Measurements from ENCODE around the gene BCAS4.
A peak's percentile ranks its signal among the peaks of the same experiment; 100 is the strongest.
"Not testable (repeated sequence)": the region's sequence is repeated elsewhere in the genome, so short reads cannot be mapped to it uniquely, and the experiment has no call there.

Gene BCAS4

GRCh38 chr20:50874758-50875665 is 80.2 kb downstream of the BCAS4 start:
- no peak for TF ChIP-seq JUND (IDR thresholded peaks at IDR 0.05; ENCODE audit: low read depth)
- in situ Hi-C loops (cut with HindIII; ENCODE audit: low pct_unique_long_range_greater_than_20kb, low sequenced_read_pairs) = no loop called here
- no peak for DNase-seq (ENCODE audit: low read depth in 1 of 2, low spot score in 1 of 2)

- TF ChIP-seq JUND (IDR thresholded peaks at IDR 0.05; ENCODE audit: low read depth) = no peak
- in situ Hi-C loops (cut with HindIII; ENCODE audit: low pct_unique_long_range_greater_than_20kb, low sequenced_read_pairs) = no loop called here
- no peak for DNase-seq (ENCODE audit: low read depth in 1 of 2, low spot score in 1 of 2)
Observed at GRCh38 chr20:50876063-50876685, 81.3 kb downstream of the BCAS4 start.

GRCh38 chr20:50876816-50877215 is 82.0 kb downstream of the BCAS4 start:
- in situ Hi-C loops (cut with HindIII; ENCODE audit: low pct_unique_long_range_greater_than_20kb, low sequenced_read_pairs) = no loop called here
- DNase-seq (ENCODE audit: low read depth in 1 of 2, low spot score in 1 of 2) = no peak
- no peak for TF ChIP-seq JUND (IDR thresholded peaks at IDR 0.05; ENCODE audit: low read depth)

GRCh38 chr20:50877232-50877743 is 82.4 kb downstream of the BCAS4 start:
- in situ Hi-C loops (cut with HindIII; ENCODE audit: low pct_unique_long_range_greater_than_20kb, low sequenced_read_pairs) = no loop called here
- TF ChIP-seq JUND (IDR thresholded peaks at IDR 0.05; ENCODE audit: low read depth) = no peak
- no peak for DNase-seq (ENCODE audit: low read depth in 1 of 2, low spot score in 1 of 2)

- in situ Hi-C loops (cut with HindIII; ENCODE audit: low pct_unique_long_range_greater_than_20kb, low sequenced_read_pairs) = no loop called here
- TF ChIP-seq JUND (IDR thresholded peaks at IDR 0.05; ENCODE audit: low read depth) = no peak
- DNase-seq (ENCODE audit: low read depth in 1 of 2, low spot score in 1 of 2) = no peak
Observed at GRCh38 chr20:50879649-50880550, 85.0 kb downstream of the BCAS4 start.

- in situ Hi-C loops (cut with HindIII; ENCODE audit: low pct_unique_long_range_greater_than_20kb, low sequenced_read_pairs); DNase-seq (ENCODE audit: low read depth in 1 of 2, low spot score in 1 of 2): not testable (repeated sequence)
Observed at GRCh38 chr20:50881759-50882424, 87.0 kb downstream of the BCAS4 start.

GRCh38 chr20:50883856-50884255 is 89.0 kb downstream of the BCAS4 start:
- in situ Hi-C loops (cut with HindIII; ENCODE audit: low pct_unique_long_range_greater_than_20kb, low sequenced_read_pairs) = no loop called here
- no peak for DNase-seq (ENCODE audit: low read depth in 1 of 2, low spot score in 1 of 2)
- TF ChIP-seq JUND (IDR thresholded peaks at IDR 0.05; ENCODE audit: low read depth) = no peak

GRCh38 chr20:50885068-50885467 is 90.2 kb downstream of the BCAS4 start:
- in situ Hi-C loops (cut with HindIII; ENCODE audit: low pct_unique_long_range_greater_than_20kb, low sequenced_read_pairs) = no loop called here
- no peak for DNase-seq (ENCODE audit: low read depth in 1 of 2, low spot score in 1 of 2)
- no peak for TF ChIP-seq JUND (IDR thresholded peaks at IDR 0.05; ENCODE audit: low read depth)

GRCh38 chr20:50885781-50886180 is 90.9 kb downstream of the BCAS4 start:
- no peak for DNase-seq (ENCODE audit: low read depth in 1 of 2, low spot score in 1 of 2)
- TF ChIP-seq JUND (IDR thresholded peaks at IDR 0.05; ENCODE audit: low read depth) = no peak
- in situ Hi-C loops (cut with HindIII; ENCODE audit: low pct_unique_long_range_greater_than_20kb, low sequenced_read_pairs) = no loop called here

GRCh38 chr20:50886184-50886790 is 91.4 kb downstream of the BCAS4 start:
- 0 out of 2 replicates have a peak, but pooled peaks have one; percentile 17 for TF ChIP-seq JUND (IDR thresholded peaks at IDR 0.05; ENCODE audit: low read depth)
- no peak for DNase-seq (ENCODE audit: low read depth in 1 of 2, low spot score in 1 of 2)
- in situ Hi-C loops (cut with HindIII; ENCODE audit: low pct_unique_long_range_greater_than_20kb, low sequenced_read_pairs) = no loop called here

- in situ Hi-C loops (cut with HindIII; ENCODE audit: low pct_unique_long_range_greater_than_20kb, low sequenced_read_pairs) = no loop called here
- DNase-seq (ENCODE audit: low read depth in 1 of 2, low spot score in 1 of 2) = no peak
- no peak for TF ChIP-seq JUND (IDR thresholded peaks at IDR 0.05; ENCODE audit: low read depth)
Observed at GRCh38 chr20:50887576-50887975, 92.7 kb downstream of the BCAS4 start.

Data from T47D (cell line).